H1 (cell line): ENCODE results near the gene SERPINE2. TPM values are rescaled to one million over a fixed set of nuclear protein-coding genes. Genes with fewer than 3 reads are reported as not detected.

Source experiments
- CHD1 ChIP-seq: IDR thresholded peaks from 2 replicates; pipeline ENCODE4 v1.6.1; 2012; ENCODE audit warnings: low read depth, low read length, improper control_type of control experiment
- E2F6 ChIP-seq: IDR thresholded peaks from 2 replicates; pipeline ENCODE4 v1.6.1; 2012; ENCODE audit warnings: inconsistent platforms
- PHF8 ChIP-seq: fragments of 200-600 bp; sonication (generic); conservative IDR thresholded peaks from 2 replicates; pipeline ENCODE4 v1.7.1; 2012; ENCODE audit warnings: low read depth, mild to moderate bottlenecking, inconsistent platforms, low read length, moderate library complexity
- SIRT6 ChIP-seq: IDR thresholded peaks from one replicate; pipeline ENCODE4 v1.7.1; 2012; ENCODE audit warnings: low read length, inconsistent platforms
- polyA plus RNA-seq, 7 experiments: library from polyadenylated mRNA; depleted of rRNA in 3 of 7; stranded (reverse) in 5 of 7; unstranded in 2 of 7; fragments of >200 nt in 5 of 7; fragments of 200-250 nt in 2 of 7; gene quantifications; 1 replicate in 5 of 7; 2 replicates in 1 of 7; 4 replicates in 1 of 7; pipeline versions ENCODE4 v1.2.1 to v1.2.3, GENCODE V29; 2011 to 2013; ENCODE audit warnings: missing spikeins in 2 of 7, mixed read lengths in 2 of 7
- total RNA-seq: library from RNA; stranded (reverse); fragmentation: NEBNext Ultra II Directional; extraction: Animal tissue kit (Norgen Biotek cat#: 25700); gene quantifications from 2 replicates; pipeline ENCODE4 v1.2.1, GENCODE V29; 2021

SERPINE2 gene
- total and polyA plus RNA-seq, 2 of the 8 experiments (the other 6 are each of a cell fraction or from before 2014, with no cell fraction given), result 26.2 to 76.0 TPM

- TF ChIP-seq E2F6 (no peak), PHF8 (no peak), SIRT6 (no peak), CHD1 (no peak)
- TF ChIP-seq, all 59 proteins: peak for 0
Observed at GRCh38 chr2:223980803-223981202, 58.3 kb downstream of the SERPINE2 start (continued).
